Measurements from ENCODE around the gene AKAP1.
"Not testable (repeated sequence)": the region's sequence is repeated elsewhere in the genome, so short reads cannot be mapped to it uniquely, and the experiment has no call there.

The AKAP1 gene

GRCh38 chr17:57102122-57102521 is 17.1 kb downstream of the AKAP1 start:
- H3K36me3 Mint-ChIP-seq (ENCODE audit: low read depth), result peaks cover 6% of the 10 kb centered on the region
- H3K4me3 Mint-ChIP-seq, result no peak overlapping the region
- H3K27ac Mint-ChIP-seq, result no peak overlapping the region
- peaks cover 42% of the 10 kb centered on the region for H3K4me1 Mint-ChIP-seq
- no peaks in the 10 kb centered on the region for H3K9me3 Mint-ChIP-seq
- no peak for TF ChIP-seq CTCF (IDR thresholded peaks at IDR 0.05; ENCODE audit: unreplicated experiment in 3 of 3)
- peaks cover 3% of the 10 kb centered on the region for H3K27me3 Mint-ChIP-seq (ENCODE audit: low read depth)

DNA sequence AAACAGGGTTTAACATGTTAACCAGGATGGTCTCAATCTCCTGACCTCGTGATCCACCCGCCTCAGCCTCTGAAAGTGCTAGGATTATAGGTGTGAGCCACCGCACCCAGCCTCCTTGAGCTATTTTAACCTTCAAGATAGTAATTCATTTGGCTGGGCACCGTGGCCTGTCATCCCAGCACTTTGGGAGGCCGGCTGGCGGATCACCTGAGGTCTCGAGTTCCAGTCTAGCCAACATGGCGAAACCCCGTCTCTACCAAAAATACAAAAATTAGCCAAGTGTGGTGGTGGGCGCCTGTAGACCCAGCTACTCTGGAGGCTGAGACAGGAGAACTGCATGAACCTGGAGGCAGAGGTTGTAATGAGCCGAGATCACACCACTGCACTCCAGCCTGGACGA is 17.6 kb downstream of the AKAP1 start:
- H3K4me1 Mint-ChIP-seq, result peaks cover 44% of the 10 kb centered on the region
- not testable (repeated sequence) for H3K27me3 Mint-ChIP-seq (ENCODE audit: low read depth); H3K36me3 Mint-ChIP-seq (ENCODE audit: low read depth); H3K9me3 Mint-ChIP-seq; H3K27ac Mint-ChIP-seq; H3K4me3 Mint-ChIP-seq

- H3K4me3 Mint-ChIP-seq, result no peak overlapping the region
- peaks cover 3% of the 10 kb centered on the region for H3K27me3 Mint-ChIP-seq (ENCODE audit: low read depth)
- peaks cover 45% of the 10 kb centered on the region for H3K4me1 Mint-ChIP-seq
- no peaks in the 10 kb centered on the region for H3K9me3 Mint-ChIP-seq
- TF ChIP-seq CTCF (IDR thresholded peaks at IDR 0.05; ENCODE audit: unreplicated experiment in 3 of 3), result no peak
- no peak overlapping the region for H3K27ac Mint-ChIP-seq
- H3K36me3 Mint-ChIP-seq (ENCODE audit: low read depth), result peaks cover 6% of the 10 kb centered on the region
These were observed 19.6 kb downstream of the AKAP1 start for GRCh38 chr17:57104461-57105175.

DNA sequence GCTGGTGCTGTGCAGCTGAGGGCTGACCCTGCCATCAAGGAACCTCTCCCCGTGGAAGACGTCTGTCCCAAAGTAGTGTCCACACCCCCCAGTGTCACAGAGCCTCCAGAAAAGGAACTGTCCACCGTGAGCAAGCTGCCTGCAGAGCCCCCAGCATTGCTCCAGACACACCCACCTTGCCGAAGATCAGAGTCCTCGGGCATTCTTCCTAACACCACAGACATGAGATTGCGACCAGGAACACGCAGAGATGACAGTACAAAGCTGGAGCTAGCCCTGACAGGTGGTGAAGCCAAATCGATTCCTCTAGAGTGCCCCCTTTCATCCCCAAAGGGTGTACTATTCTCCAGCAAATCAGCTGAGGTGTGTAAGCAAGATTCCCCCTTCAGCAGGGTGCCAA is 20.5 kb downstream of the AKAP1 start:
- Mint-ChIP-seq H3K4me1 (peaks cover 55% of the 10 kb centered on the region), H3K27me3 (ENCODE audit: low read depth) (peaks cover 3% of the 10 kb centered on the region), H3K36me3 (ENCODE audit: low read depth) (peaks cover 6% of the 10 kb centered on the region), H3K9me3 (no peaks in the 10 kb centered on the region), H3K27ac (no peak overlapping the region), H3K4me3 (no peak overlapping the region)
- no peak for TF ChIP-seq CTCF (IDR thresholded peaks at IDR 0.05; ENCODE audit: unreplicated experiment in 3 of 3)

- Mint-ChIP-seq H3K36me3 (ENCODE audit: low read depth) (peaks cover 6% of the 10 kb centered on the region), H3K27me3 (ENCODE audit: low read depth) (peaks cover 3% of the 10 kb centered on the region), H3K4me3 (no peak overlapping the region), H3K4me1 (peaks cover 62% of the 10 kb centered on the region), H3K27ac (peak overlapping the region; percentile 57 to 69 (median 64)), H3K9me3 (no peaks in the 10 kb centered on the region)
- peak in 1 of 3 experiments; percentile 11 for TF ChIP-seq CTCF (IDR thresholded peaks at IDR 0.05; ENCODE audit: unreplicated experiment in 3 of 3)
These were observed 21.2 kb downstream of the AKAP1 start for GRCh38 chr17:57106107-57106835.

GRCh38 chr17:57106836-57107497 is 21.9 kb downstream of the AKAP1 start:
- Mint-ChIP-seq H3K36me3 (ENCODE audit: low read depth) (peaks cover 6% of the 10 kb centered on the region), H3K27me3 (ENCODE audit: low read depth) (peaks cover 3% of the 10 kb centered on the region), H3K9me3 (no peaks in the 10 kb centered on the region), H3K4me3 (no peak overlapping the region), H3K27ac (no peak overlapping the region), H3K4me1 (peaks cover 69% of the 10 kb centered on the region)
- no peak for TF ChIP-seq CTCF (IDR thresholded peaks at IDR 0.05; ENCODE audit: unreplicated experiment in 3 of 3)

Measured in nephron (organoid).